ENCODE results near the gene RIMBP2. TPM values are rescaled to one million over a fixed set of nuclear protein-coding genes. Genes with fewer than 3 reads are reported as not detected.

The RIMBP2 gene
- total and polyA plus RNA-seq, 4 donors = 0.05 to 2.9 (median 0.95) TPM

DNA sequence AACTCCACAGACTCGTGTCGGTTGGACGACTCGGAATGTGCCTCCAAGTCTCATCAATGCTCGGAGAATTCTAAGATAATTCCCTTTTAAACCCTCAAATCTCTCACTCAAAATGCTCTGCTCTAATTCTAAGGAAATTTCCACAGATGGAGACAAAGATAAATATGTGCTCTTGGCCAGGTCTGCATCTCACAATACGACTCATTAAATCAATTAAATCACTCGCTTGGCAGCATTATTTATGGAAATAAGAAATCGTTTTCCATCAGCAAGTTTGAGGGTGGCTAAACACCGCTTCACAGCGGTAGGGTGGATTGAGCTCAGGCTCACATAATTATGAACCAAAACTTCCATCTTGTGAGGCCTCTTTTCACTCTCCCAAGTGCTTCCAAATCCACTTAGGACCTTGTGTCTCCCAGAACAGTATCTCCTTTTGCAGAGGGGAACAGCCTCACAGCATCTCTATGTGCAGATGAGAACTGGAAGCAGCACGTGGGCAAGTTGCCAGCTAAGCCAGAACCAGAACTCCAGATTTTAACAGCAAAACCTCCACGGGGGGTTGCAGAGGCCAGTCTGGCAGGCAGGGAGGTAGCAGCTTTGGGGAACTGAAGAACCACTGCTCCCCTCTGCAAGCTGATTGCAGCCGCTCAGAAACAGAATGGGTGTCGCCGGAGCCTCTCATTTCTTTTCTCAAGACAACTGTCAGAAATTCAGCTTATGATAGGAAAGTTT lies 43.8 kb downstream of the RIMBP2 start:
- no peak overlapping the region for H3K9ac ChIP-seq (ENCODE audit: insufficient read depth in 1 of 2, low read length in 2 of 2)
- WGBS, 2 donors = 70 to 80% methylated on average over 15 of the region's 15 CpGs
- peaks cover 0 to 17% (median under 1%) of the 10 kb centered on the region in 4 donors for H3K9me3 ChIP-seq (ENCODE audit: control insufficient read depth in 4 of 4, insufficient read depth in 3 of 4, low read length in 3 of 4)
- H3K27ac ChIP-seq (ENCODE audit: low read depth in 1 of 2, low read length in 1 of 2) = no peak overlapping the region
- TF ChIP-seq, protein P1, sequence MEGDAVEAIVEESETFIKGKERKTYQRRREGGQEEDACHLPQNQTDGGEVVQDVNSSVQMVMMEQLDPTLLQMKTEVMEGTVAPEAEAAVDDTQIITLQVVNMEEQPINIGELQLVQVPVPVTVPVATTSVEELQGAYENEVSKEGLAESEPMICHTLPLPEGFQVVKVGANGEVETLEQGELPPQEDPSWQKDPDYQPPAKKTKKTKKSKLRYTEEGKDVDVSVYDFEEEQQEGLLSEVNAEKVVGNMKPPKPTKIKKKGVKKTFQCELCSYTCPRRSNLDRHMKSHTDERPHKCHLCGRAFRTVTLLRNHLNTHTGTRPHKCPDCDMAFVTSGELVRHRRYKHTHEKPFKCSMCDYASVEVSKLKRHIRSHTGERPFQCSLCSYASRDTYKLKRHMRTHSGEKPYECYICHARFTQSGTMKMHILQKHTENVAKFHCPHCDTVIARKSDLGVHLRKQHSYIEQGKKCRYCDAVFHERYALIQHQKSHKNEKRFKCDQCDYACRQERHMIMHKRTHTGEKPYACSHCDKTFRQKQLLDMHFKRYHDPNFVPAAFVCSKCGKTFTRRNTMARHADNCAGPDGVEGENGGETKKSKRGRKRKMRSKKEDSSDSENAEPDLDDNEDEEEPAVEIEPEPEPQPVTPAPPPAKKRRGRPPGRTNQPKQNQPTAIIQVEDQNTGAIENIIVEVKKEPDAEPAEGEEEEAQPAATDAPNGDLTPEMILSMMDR (IDR thresholded peaks at IDR 0.05; ENCODE audit: control extremely low read depth, extremely low read depth) = no peak
- no peak for ATAC-seq (ENCODE audit: insufficient read depth, low FRiP score)
- no peak for DNase-seq
- no peaks in the 10 kb centered on the region for H3K36me3 ChIP-seq (ENCODE audit: control insufficient read depth in 4 of 4, insufficient read depth in 4 of 4, low read length in 4 of 4)
- H3K4me1 ChIP-seq (ENCODE audit: control insufficient read depth in 5 of 5, insufficient read depth in 5 of 5, low read length in 5 of 5) = no peaks in the 10 kb centered on the region
- no peak overlapping the region for H3K4me3 ChIP-seq
- no peaks in the 10 kb centered on the region for H3K27me3 ChIP-seq (ENCODE audit: control insufficient read depth in 3 of 3, insufficient read depth in 3 of 3, low read length in 2 of 3)

DNA sequence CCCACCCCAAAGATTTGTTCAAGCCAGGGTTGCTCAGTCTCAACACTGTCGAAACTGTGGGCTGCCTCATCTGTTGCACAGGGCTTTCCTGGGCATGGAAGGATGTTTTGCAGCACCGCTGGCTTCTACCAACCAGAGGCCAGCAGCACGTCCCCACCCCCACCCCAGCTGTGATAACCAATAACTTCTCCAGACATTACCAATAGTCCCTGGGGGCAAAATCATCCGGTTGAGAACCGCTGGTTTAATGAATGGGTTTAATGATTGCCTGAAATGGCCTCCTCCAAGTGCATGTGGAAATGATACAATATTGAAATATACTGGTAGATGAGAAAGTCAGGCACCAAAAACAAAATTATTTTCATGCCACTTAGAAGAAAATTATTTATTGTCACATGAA lies 44.5 kb downstream of the RIMBP2 start:
- no peaks in the 10 kb centered on the region for H3K4me1 ChIP-seq (ENCODE audit: control insufficient read depth in 5 of 5, insufficient read depth in 5 of 5, low read length in 5 of 5)
- TF ChIP-seq, protein P1 (IDR thresholded peaks at IDR 0.05; ENCODE audit: control extremely low read depth, extremely low read depth) = no peak
- no peaks in the 10 kb centered on the region for H3K27me3 ChIP-seq (ENCODE audit: control insufficient read depth in 3 of 3, insufficient read depth in 3 of 3, low read length in 2 of 3)
- peaks cover 0 to 13% (median under 1%) of the 10 kb centered on the region in 4 donors for H3K9me3 ChIP-seq (ENCODE audit: control insufficient read depth in 4 of 4, insufficient read depth in 3 of 4, low read length in 3 of 4)
- ATAC-seq (ENCODE audit: insufficient read depth, low FRiP score) (no peak), DNase-seq (no peak)
- H3K4me3 ChIP-seq = no peak overlapping the region
- no peaks in the 10 kb centered on the region for H3K36me3 ChIP-seq (ENCODE audit: control insufficient read depth in 4 of 4, insufficient read depth in 4 of 4, low read length in 4 of 4)
- H3K9ac ChIP-seq (ENCODE audit: insufficient read depth in 1 of 2, low read length in 2 of 2) = no peak overlapping the region
- H3K27ac ChIP-seq (ENCODE audit: low read depth in 1 of 2, low read length in 1 of 2) = no peak overlapping the region
- WGBS, 2 donors = 84 to 89% methylated on average over 5 of the region's 5 CpGs

DNA sequence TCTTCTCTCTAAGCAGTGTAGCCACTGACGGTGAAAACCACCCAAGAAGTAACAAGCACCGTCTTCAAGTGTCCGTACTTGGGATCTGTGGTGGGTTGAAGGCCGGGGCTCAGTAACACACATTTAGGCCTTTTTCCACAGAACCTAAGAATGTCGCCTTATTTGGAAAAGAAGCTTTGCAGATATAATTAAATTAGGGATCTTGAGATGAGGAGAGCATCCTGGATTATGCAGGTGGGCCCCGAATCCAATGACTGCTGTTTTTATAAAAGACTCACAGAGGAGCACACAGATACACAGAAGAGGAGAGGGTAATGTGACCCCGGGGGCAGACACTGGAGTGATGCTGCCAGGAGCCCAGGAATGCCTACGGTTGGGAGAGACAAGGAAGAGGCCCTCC lies 46.3 kb downstream of the RIMBP2 start:
- H3K27me3 ChIP-seq (ENCODE audit: control insufficient read depth in 3 of 3, insufficient read depth in 3 of 3, low read length in 2 of 3) = no peaks in the 10 kb centered on the region
- peaks cover 0 to 14% (median under 1%) of the 10 kb centered on the region in 4 donors for H3K9me3 ChIP-seq (ENCODE audit: control insufficient read depth in 4 of 4, insufficient read depth in 3 of 4, low read length in 3 of 4)
- 81% methylated on average over 8 of the region's 8 CpGs for WGBS, 2 donors
- H3K27ac ChIP-seq (ENCODE audit: low read depth in 1 of 2, low read length in 1 of 2) = no peak overlapping the region
- no peaks in the 10 kb centered on the region for H3K36me3 ChIP-seq (ENCODE audit: control insufficient read depth in 4 of 4, insufficient read depth in 4 of 4, low read length in 4 of 4)
- TF ChIP-seq, protein P1 (IDR thresholded peaks at IDR 0.05; ENCODE audit: control extremely low read depth, extremely low read depth) = no peak
- H3K4me3 ChIP-seq = no peak overlapping the region
- ATAC-seq (ENCODE audit: insufficient read depth, low FRiP score) (no peak), DNase-seq (no peak)
- H3K4me1 ChIP-seq (ENCODE audit: control insufficient read depth in 5 of 5, insufficient read depth in 5 of 5, low read length in 5 of 5) = no peaks in the 10 kb centered on the region
- no peak overlapping the region for H3K9ac ChIP-seq (ENCODE audit: insufficient read depth in 1 of 2, low read length in 2 of 2)

DNA sequence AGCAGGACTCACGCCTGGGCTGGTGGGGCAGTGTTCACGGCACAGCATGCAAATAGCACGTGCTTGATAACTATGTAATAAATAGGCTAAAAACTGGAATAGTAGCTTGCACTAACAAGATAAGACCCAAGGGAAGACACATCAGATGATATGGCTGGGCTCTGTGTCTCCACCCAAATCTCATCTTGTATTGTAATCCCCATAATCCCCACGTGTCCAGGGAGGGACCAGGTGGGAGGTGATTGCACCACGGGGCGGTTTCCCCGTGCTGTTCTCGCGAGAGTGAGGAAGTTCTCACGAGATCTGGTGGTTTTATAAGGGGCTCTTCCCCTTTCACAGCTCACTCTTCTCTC lies 46.9 kb downstream of the RIMBP2 start:
- Histone ChIP-seq H3K36me3 (ENCODE audit: control insufficient read depth in 4 of 4, insufficient read depth in 4 of 4, low read length in 4 of 4) (no peaks in the 10 kb centered on the region), H3K27me3 (ENCODE audit: control insufficient read depth in 3 of 3, insufficient read depth in 3 of 3, low read length in 2 of 3) (no peaks in the 10 kb centered on the region), H3K4me1 (ENCODE audit: control insufficient read depth in 5 of 5, insufficient read depth in 5 of 5, low read length in 5 of 5) (no peaks in the 10 kb centered on the region), H3K27ac (ENCODE audit: low read depth in 1 of 2, low read length in 1 of 2) (no peak overlapping the region), H3K4me3 (no peak overlapping the region), H3K9ac (ENCODE audit: insufficient read depth in 1 of 2, low read length in 2 of 2) (no peak overlapping the region), H3K9me3 (ENCODE audit: control insufficient read depth in 4 of 4, insufficient read depth in 3 of 4, low read length in 3 of 4) (peaks cover 0 to 17% (median under 1%) of the 10 kb centered on the region in 4 donors)
- ATAC-seq (ENCODE audit: insufficient read depth, low FRiP score) (no peak), DNase-seq (no peak)
- 61 to 74% methylated on average over 10 of the region's 10 CpGs for WGBS, 2 donors
- TF ChIP-seq, protein P1 (IDR thresholded peaks at IDR 0.05; ENCODE audit: control extremely low read depth, extremely low read depth) = no peak

Data from lung (tissue), 12 donors.